ENCODE results near the gene IFITM2. TPM values are rescaled to one million over a fixed set of nuclear protein-coding genes. Genes with fewer than 3 reads are reported as not detected.
"Not testable (repeated sequence)": the region's sequence is repeated elsewhere in the genome, so short reads cannot be mapped to it uniquely, and the experiment has no call there.

IFITM2 gene
- total RNA-seq, 2 donors from 2014 or later = 420 to 494 TPM

DNA sequence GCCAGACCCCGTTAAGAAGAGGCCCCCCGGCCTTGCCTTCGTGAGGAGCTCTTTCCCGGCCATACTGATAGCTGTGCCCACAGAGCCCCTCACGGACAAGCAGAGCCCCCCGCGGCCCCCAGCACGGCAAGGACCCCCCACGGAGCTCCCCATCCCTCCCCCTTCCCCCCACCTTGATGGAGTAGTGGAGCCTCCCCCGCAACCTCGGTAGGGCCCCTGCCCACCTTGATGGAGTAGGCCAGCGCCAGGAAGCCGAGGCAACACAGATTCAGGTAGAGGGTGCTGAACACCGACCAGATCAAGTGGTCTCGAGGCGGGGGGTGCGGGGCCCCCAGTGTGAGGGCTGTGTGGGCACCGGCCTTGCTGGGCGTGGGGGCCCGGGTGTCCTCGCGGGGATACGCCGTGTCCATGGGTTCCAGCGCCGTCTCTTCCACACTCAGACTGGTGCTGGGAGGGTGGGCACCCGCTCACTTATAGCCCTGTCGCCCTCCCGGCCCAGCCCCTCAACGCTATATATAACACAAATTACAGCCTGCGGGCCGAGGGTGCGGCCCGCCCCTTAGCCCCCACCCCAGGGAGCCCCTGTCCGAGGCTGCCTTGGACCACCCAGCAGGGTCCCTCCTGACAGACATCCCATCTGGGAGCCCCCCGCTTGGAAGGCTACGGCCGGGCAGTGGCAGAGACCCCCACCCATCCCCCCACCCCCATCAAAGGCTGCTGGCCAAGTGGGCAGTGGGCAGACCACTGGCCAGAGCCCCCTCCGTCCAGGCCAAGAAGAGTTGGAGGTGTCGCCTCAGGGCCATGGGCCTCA lies 8.3 kb upstream of the IFITM2 start, which contains the start of gene IFITM5:
Gene IFITM5 (minus strand): TSS at position 446 of the 811 bp plus-strand sequence. CDS start 36 bp downstream, at position 410.
- intact Hi-C loops (cut with DNase I) = loop anchor here in 1 of 2 donors (10.0 kb wide), 1 partner anchor 64 kb away; the partner anchor contains the start of genes PSMD13 and SIRT3
- ATAC-seq (no peak), DNase-seq (peak; percentile 19)

DNA sequence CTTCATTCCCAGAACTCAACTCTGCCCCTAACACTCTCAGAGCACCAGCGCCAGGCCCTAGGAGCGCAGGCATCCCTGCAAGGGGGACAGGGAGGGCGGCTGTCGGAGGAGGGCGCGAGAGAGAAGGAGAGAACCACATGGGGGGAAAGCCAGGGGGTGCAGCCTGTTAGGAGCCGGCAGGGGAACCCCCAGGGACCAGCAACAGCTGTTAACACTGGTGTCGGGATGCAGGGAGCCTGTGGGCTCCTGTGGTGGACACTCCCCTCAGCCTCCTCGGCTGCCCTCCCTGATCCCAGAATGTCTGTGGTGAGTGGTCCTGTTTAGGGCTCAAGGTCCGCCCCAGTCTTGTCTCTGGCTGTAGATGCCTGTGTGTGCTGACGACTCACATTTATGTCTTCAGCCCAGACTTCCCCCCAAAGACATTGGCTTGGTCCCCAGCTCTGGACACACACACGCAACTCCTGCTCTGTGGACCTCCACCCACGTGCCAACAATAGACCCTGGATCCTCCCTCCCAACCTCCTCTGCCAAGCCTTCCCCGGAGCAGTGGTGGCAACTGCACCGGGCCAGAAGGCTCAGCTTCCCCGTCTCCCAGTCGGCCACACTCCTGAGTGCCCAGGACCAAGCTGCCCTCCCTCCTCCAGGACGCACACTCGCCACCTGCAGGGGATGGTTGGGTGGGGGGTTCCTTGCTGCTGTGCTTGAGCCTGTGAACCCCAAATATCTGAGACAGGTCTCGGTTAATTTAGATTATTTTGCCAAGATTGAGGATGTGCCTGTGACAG lies 7.5 kb upstream of the IFITM2 start:
- intact Hi-C loops (cut with DNase I) = loop anchor here (5.0 to 10.0 kb wide), 3 partner anchors 62 to 155 kb away; partner anchors contain the start of genes PSMD13 (in 1 of the 2), PTDSS2 (in 1 of the 2) and SIRT3 (in 1 of the 2)
- peak; percentile 37 for DNase-seq
- no peak for ATAC-seq

DNA sequence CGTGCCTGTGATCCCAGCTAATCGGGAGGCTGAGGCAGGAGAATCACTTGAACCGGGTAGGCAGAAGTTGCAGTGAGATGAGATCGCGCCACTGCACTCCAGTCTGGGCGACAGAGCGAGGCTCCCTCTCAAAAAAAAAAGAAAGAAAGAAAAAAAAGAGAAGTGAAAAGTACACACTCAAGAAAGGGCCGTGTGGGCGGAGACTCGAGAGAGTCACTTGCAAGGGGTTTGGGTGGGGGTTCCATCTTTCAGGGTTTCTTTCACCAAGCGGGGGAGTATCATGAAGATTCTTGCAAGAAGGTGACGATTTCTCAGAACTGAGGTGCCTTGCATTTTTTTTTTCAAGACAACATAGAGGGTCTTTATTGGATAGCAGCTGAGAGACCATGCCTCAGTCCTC lies 4.3 kb upstream of the IFITM2 start:
- intact Hi-C loops (cut with DNase I) = loop anchor here in 1 of 2 donors (5.0 to 10.0 kb wide), 2 partner anchors 59 to 151 kb away; partner anchors contain the start of gene PTDSS2
- ATAC-seq (no peak), DNase-seq (no peak)

DNA sequence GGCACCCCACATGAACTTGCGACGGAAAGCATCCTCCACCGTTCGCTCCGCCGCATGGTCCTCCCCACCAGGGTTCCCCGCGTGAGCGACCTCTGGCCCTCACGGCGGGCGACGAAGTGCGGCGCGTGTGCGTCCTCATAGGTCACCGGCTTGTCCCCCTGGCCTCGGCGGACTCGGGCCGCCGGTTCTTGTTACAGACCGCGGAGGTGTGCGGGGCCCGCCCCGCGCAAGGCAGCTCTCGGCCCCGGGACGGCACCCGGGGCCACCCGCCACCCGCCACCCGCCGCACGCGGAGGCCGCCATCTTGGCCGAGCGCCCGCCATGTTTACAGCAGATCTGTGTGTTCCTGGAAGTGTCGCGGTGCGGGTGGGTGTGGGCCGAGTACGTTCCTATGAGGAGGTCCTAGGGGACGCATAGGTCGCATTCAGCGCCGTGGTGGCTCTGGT lies 3.5 kb upstream of the IFITM2 start:
- no peak for ATAC-seq
- DNase-seq = no peak
- intact Hi-C loops (cut with DNase I) = loop anchor here in 1 of 2 donors (5.0 to 10.0 kb wide), 2 partner anchors 58 to 151 kb away; partner anchors contain the start of gene PTDSS2

DNA sequence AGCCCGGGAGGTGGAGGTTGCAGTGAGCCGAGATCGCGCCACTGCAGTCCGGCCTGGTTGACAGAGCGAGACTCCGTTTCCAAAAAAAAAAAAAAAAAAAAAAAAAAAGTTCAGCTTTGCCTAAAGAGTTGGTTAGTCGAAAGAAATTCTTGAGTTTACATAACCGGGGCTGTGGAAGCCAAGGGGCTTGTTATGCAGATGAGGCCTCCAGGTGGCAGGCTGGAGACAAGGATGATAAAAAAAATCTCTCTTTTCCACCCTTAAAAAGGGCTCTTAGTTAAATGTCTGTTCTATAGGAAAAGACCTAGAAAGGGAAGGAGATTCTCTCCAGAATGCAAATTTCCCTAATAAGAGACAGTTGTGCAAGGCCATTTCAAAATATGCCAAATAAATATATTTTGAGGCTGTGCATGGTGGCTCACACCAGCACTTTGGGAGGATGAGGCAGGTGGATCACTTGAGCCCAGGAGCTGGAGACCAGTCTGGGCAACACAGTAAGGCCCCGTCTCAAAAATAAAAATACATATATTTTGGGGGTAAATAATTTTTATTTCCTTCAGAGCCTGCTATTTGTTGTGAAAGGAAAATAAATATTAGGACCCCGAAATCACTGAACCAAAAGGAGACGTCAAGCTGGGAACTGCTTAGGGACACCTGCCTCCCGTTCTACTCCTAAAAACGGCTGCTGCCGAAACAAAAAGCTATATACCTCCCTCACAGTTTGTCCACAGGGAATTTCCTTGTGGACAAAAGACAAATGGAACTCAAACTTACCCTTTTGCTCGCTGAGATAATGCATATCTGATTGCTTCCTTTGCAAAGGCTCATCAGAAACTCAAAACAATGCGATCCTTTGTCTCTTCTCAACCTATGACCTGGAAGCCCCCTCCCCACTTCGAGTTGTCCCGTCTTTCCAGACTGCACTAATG lies 2.4 kb upstream of the IFITM2 start:
- DNase-seq (peak; percentile 76), ATAC-seq (peak; percentile 14 to 38)
- intact Hi-C loops (cut with DNase I) = loop anchor here (5.0 to 10.0 kb wide), 4 partner anchors 52 to 150 kb away; partner anchors contain the start of genes BET1L (in 1 of the 2), PTDSS2 (in 1 of the 2) and RIC8A (in 1 of the 2)

DNA sequence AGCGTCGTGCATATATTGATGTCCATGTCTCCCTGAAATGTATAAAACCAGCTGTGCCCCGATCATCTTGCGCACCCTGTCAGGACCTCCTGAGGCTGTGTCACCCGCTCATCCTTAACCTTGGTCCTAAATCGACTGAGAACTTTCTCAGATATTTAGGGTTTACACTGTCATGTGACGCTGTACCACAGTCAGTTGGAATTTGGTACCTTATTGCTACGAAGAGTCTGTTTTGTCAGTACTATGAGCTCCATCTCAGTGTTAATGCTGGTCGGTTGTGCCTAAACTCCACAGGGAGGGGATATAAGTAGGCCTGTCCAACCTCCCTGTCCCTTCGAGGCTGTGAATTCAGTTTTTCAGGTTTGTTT lies 1.8 kb upstream of the IFITM2 start:
- no peak for ATAC-seq
- intact Hi-C loops (cut with DNase I) = loop anchor here (5.0 to 10.0 kb wide), 3 partner anchors 51 to 149 kb away; partner anchors contain the start of genes BET1L (in 1 of the 2), PTDSS2 (in 1 of the 2) and RIC8A (in 1 of the 2)
- no peak for DNase-seq

DNA sequence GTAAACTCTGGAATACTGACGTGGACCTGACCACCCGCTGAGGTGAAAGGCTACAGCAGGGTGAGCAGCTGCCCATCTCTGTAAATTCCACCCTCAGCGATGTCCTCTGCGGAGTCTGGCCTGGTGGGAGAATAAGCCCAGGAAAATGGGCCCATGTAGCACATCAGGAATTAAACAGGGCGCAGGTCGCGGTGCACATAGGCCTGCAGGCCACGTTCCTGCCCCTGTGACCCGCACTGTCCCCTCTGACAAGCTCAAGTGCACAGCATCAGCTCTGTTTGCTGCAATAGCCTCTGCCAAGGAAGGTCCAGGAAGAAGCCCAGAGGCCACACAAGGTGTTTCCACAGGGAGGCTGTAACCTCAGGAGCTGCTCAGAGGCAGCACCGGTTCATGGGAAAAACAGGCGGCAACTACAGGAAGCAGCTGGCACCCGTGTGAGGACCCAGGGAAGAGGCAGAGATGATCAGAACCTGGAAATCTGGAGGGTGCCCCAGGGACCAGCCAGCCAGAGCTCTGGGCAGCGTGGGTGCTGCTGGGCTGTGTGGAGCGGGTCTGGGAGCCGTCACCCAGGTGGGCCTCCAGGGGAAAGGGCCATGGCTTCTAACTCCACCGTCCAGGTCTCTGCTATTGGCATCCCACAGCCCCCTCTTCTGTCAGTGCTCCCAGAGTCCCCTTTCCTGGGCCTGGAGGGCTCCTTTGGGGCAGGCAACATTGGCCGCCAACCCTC lies 808 bp upstream of the IFITM2 start:
- no peak for ATAC-seq
- intact Hi-C loops (cut with DNase I) = loop anchor here (5.0 to 10.0 kb wide), 3 partner anchors 50 to 148 kb away; partner anchors contain the start of genes BET1L (in 1 of the 2), PTDSS2 (in 1 of the 2) and RIC8A (in 1 of the 2)
- no peak for DNase-seq

DNA sequence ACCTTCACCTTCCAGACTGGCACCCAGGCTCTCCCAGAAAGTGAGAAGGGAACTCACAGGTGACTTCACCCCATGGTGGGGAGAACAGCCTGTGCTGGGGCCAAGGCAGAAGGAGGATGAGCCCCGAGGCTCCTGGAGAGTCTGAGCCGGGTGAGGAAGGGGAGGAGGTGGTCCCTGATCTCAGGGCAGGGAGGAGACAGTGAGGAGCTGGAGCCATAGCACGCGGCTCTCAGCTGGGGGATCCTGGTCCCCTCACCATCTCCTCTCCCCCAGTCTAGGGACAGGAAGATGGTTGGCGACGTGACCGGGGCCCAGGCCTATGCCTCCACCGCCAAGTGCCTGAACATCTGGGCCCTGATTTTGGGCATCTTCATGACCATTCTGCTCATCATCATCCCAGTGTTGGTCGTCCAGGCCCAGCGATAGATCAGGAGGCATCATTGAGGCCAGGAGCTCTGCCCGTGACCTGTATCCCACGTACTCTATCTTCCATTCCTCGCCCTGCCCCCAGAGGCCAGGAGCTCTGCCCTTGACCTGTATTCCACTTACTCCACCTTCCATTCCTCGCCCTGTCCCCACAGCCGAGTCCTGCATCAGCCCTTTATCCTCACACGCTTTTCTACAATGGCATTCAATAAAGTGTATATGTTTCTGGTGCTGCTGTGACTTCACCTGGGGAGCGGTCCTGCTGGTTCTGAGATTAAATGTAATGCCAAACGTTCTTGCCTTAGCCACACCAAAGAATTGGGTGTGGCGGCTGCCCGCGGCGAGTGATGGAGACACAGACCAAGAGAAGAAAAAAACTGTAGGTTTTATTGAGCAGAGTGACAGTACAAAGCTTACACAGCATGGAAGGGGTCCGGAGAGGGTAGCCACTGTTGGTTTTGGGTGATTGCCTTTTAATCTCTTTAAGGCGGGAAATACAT lies 1.4 kb downstream of the IFITM2 start:
- intact Hi-C loops (cut with DNase I) = loop anchor here (5.0 to 10.0 kb wide), 3 partner anchors 48 to 146 kb away; partner anchors contain the start of genes BET1L (in 1 of the 2), PTDSS2 (in 1 of the 2) and RIC8A (in 1 of the 2)
- not testable (repeated sequence) for DNase-seq, ATAC-seq

DNA sequence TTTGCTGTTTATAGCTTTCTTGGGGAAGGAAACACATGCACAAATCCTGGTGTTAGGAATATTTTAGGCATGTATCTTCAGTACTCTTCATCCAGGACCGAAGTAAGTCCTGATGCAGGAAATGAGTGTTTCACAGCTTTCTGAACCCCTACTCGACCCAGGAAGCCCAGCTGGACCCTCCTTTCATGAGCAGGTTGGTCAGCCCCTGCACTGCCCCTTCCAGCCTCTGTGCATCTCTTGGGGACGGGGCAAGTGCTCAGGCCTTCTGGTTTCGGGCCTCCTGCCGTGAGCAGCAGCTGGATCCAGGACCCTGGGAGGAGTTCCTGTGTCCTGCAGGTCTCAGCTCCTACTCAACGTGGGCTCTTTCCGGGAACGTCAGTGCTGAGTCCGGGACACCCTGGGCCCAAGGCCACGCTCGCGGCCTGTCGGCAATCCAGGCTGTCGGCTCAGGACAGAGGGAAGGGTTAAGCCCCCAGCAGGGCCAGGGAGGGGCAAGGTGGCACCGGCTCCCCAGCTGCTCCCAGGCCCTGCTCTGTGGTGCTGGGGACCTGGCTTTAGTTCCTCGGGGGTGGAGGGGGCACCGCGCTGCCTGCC lies 2.5 kb downstream of the IFITM2 start:
- peak; percentile 10 to 11 for ATAC-seq
- intact Hi-C loops (cut with DNase I) = loop anchor here (5.0 to 10.0 kb wide), 3 partner anchors 47 to 145 kb away; partner anchors contain the start of genes BET1L (in 1 of the 2), PTDSS2 (in 1 of the 2) and RIC8A (in 1 of the 2)
- not testable (repeated sequence) for DNase-seq

DNA sequence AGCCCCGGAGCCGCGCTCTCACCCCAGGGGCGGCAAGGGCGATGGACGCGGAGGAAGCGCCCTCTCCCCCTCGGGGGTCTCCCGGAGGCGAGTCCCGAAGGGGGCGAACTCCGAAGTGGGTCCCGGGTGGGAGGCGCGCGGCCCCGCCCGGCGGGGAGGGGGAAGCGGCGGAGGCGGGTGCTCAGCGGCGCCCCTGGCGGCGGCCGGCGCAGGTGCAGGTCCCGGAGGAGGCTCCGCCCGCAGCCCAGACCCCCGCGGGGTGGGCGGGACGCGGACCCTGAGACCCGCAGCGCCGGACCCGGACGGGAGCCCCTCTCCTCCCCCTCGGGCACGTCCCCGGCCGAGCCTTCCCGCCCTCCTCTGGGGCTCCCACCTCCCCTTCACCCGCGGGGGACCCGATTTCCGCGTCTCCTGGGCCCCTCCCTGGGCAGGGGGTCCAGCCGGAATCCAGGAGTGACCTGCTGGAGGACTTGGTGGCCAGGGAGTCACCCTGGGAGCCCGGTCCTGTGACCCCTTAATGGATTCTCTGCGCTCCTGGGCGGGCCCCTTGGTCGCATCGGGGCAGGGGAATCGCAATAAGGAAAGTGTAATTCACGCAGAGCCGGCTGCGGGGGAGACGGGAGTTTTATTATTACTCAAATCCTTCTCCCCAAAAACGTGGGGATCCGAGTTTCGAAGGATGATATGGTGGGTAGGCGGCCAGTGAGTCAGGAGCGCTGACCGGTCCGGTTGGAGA lies 3.6 kb downstream of the IFITM2 start:
- peak; percentile 71 to 74 for ATAC-seq
- intact Hi-C loops (cut with DNase I); DNase-seq: not testable (repeated sequence)

DNA sequence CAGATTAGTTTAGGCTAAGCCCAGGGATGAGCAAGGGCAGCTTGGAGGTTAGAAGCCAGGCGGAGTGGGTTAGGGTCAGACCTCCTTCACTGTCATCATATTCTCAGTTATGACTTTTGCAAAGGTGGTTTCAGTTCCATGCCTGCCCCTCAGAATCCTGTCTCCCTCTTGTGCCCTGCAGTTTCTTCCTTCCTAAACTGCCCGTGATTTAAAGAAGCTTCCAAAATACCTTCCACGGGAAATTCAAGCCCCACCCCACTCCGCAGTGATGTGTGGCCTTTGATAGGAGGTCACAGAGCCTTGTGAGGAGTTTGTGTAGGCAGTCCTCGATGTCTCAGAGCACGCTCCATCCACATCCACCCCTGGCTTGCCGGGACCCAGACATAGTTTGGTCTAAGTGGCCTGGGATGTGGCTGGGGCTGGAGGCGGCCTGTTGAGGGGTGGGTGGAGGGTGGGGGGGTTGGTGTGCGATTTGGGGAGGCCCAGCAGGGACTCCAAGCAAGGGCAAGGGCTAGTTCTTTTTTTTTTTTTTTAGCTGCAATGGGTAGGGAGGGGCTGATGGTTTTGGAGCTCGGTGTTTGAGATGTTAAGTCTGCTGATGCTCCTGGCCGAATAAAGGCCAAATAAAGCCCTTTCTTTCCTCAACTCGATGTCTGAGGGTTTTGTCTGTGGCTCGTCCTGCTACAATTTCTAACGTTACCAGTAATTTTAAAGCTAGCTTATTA lies 4.6 kb downstream of the IFITM2 start:
- DNase-seq = peak; percentile 53
- intact Hi-C loops (cut with DNase I) = no loop called here
- no peak for ATAC-seq

DNA sequence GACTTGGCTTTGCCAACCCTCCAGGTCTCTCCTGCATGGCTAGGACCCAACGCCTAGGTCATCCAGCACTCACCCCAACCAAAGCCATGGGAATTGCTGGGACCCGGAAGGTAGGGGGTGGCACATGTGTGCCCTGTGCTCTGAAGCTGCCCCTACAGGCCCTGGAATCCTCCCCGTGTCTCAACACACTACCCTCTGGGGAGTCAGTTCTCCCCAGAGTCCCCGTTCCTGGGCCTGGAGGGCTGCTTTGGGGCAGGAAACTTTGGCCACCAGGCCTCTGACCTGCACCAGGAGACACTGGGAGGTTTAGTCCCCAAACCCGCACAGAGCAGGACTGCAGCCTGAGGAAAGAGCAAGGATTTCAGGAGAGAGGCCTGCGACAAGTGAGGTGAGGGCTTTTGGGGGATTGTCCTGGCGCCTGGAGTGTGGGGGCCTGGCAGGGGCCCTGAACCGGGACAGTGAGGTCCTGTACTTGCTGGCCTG lies 5.7 kb downstream of the IFITM2 start:
- ATAC-seq = no peak
- intact Hi-C loops (cut with DNase I) = no loop called here
- peak; percentile 36 for DNase-seq

DNA sequence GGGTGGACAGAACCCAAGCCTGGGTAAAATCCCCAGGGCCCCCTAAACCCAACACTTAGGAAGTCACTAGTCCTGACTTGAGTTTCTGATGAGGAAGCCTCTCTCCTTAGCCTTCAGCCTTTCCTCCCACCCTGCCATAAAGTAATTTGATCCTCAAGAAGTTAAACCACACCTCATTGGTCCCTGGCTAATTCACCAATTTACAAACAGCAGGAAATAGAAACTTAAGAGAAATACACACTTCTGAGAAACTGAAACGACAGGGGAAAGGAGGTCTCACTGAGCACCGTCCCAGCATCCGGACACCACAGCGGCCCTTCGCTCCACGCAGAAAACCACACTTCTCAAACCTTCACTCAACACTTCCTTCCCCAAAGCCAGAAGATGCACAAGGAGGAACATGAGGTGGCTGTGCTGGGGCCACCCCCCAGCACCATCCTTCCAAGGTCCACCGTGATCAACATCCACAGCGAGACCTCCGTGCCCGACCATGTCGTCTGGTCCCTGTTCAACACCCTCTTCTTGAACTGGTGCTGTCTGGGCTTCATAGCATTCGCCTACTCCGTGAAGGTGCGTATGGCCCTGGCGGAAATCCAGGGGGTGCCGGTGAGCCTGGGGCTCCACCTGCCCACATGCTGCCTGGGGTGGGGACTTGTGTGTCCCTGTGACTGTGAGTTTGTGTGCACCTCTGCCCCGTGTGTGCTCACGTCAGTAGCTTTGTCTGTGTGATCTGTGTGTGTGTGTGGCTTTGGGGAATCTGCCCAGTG lies 6.4 kb downstream of the IFITM2 start, which contains the start of gene IFITM1:
Gene IFITM1 (plus strand): TSS at position 254 of the 767 bp plus-strand sequence. CDS start 131 bp downstream, at position 385.
- DNase-seq (peak; percentile 43), ATAC-seq (peak; percentile 14 to 19)
- intact Hi-C loops (cut with DNase I) = no loop called here

All from left cardiac atrium (tissue), 4 donors.